C4-2B (cell line): ENCODE data around the gene AGAP1.

Experiments
- H3K27ac ChIP-seq: fragments of 450-650 bp; 2 replicates; pipeline ENCODE4 v1.5.1; 2017
- ZFX ChIP-seq: fragments of 450-650 bp; IDR thresholded peaks from 2 replicates; pipeline ENCODE4 v1.6.1; 2017
- TF ChIP-seq, protein P1 (sequence below): fragments of 450-650 bp; conservative IDR thresholded peaks from 2 replicates; pipeline ENCODE4 v1.5.1; 2017; ENCODE audit warnings: mild to moderate bottlenecking

AGAP1 gene

DNA sequence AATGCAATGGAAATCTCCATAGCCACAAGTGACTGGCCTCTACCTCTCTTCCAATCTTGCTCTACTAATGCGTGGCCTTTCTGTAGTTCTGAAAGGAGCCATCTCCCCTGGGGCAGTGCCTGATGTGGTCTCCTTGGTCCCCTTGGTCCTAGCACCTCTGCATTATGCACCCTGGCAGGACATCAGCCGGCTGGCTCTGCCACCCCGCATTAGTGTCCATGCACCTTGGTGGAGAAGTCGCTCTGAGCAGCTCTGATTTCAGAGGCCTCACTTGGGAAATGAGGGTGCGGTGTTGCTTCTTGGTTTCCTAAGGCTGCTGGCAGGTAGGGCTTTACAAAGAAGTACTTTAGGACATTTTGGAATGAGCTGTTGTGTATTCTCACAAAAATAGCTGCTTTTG, 356.4 kb downstream of the AGAP1 start:
- TF ChIP-seq, protein P1, sequence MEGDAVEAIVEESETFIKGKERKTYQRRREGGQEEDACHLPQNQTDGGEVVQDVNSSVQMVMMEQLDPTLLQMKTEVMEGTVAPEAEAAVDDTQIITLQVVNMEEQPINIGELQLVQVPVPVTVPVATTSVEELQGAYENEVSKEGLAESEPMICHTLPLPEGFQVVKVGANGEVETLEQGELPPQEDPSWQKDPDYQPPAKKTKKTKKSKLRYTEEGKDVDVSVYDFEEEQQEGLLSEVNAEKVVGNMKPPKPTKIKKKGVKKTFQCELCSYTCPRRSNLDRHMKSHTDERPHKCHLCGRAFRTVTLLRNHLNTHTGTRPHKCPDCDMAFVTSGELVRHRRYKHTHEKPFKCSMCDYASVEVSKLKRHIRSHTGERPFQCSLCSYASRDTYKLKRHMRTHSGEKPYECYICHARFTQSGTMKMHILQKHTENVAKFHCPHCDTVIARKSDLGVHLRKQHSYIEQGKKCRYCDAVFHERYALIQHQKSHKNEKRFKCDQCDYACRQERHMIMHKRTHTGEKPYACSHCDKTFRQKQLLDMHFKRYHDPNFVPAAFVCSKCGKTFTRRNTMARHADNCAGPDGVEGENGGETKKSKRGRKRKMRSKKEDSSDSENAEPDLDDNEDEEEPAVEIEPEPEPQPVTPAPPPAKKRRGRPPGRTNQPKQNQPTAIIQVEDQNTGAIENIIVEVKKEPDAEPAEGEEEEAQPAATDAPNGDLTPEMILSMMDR, result no peak
- no peak for TF ChIP-seq ZFX
- H3K27ac ChIP-seq, result no peak overlapping the region

DNA sequence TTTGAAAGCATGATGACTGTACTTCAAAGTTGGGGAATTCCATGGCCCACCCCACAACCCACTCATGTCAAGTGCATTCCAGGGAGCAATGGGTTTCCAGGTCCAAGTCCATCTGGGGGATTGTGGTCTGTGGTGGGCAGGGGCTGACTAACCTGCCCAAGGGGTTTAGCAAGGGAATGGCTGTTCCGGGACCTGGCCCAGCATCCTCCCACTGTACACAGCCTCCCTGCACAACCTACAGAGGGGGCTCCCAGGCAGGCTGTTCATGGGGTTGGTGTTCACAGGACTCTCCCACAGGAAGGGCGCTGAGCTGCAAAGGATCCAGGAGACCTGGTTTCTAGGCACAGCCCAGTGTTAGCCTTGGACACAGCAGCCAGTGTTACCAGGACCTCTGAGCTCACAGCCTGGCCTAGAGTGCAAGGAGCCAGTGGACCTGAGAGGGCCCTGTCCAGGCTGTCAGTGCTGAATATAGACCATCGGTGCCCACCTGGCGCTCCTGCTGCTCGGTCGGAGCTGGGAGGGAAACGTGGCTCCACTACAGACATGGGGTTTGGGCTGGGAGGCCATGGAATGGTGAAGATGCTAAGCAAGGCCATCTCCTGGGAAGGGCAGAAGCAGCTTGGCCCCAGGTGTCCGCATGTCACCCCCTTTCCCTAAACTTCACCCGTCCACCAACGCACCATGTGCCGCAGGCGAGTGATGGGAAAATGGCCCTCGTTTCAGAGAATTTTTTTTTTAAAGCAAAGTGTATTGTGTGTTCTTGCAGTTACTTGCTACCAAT, 357.1 kb downstream of the AGAP1 start:
- TF ChIP-seq, protein P1, result no peak
- TF ChIP-seq ZFX, result no peak
- no peak overlapping the region for H3K27ac ChIP-seq

DNA sequence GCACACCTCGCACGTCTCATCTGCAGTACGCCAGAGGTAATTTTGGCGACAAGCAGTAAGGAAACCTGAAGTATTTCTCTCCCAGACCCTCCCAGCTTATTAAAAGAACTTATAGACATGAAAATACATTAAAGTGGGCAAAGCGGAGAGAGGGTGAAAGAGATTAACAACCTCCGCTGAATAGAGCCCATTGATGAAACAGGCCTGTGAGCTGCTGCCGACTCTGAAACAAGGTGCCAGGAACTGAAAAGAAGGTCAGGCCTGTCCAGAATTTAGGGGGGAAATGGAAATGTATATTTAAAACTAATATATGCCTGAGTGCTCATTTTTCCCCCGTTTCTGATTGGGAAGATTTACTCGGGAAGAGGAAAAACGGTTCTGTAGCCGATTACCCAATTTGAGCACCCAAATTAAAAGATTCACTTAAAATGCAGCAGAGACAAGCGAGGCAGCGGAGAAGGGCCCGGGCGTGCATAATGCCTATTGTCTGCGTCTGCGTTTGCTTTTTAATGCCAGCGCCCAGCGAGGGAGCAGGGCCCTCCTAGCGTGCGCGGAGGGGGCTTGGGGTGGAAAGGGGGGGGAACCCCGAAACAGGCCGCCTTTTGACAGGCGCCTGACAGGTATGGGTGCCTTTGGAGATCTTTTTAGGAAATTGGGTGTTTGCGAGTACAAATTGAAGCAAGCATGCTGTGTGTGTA, 358.1 kb downstream of the AGAP1 start:
- H3K27ac ChIP-seq, result no peak overlapping the region
- no peak for TF ChIP-seq ZFX
- TF ChIP-seq, protein P1, result no peak

DNA sequence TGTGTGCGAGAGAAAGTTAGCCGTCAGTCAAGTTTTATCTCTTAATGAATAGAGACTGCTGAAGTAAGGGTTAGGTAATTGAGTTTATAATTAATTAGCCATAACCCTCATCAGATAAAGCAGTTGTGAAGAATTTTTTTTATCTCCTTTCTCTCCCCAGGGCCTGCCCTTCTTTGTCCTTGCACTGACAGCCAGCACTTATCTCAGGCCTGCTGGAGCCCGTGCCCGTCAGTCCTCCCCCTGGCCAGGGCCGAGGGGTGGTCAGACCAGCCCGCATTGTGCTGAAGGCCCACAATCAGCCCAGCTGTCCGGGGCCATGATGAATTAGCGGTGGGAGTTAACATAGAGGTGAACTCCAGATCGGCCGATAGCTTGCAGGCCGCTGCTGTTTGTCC, 358.7 kb downstream of the AGAP1 start:
- no peak overlapping the region for H3K27ac ChIP-seq

DNA sequence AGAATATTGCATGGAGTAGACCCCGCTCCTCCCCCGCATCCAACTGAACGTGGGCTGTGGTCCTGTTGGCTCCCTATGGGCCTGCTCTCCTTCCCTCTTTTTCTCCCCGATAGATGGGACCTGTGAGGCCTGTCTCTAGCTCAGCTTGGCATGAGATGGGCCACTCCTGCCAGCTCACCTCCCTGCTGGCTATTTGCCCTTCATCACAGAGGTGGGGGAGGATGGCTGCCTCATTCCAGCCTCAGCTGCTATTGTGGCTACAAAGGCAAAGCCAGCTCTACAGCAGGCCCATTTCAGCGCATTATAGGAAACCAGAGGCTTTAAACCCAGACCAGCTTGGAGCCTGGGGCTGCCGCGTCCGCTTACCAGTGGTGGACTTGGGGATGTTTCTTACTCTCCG, 360.4 kb downstream of the AGAP1 start:
- TF ChIP-seq ZFX, result no peak
- no peak overlapping the region for H3K27ac ChIP-seq

More for the DNA sequence above, 358.7 kb downstream of the AGAP1 start:
- TF ChIP-seq, protein P1, result no peak
- TF ChIP-seq ZFX, result no peak

DNA sequence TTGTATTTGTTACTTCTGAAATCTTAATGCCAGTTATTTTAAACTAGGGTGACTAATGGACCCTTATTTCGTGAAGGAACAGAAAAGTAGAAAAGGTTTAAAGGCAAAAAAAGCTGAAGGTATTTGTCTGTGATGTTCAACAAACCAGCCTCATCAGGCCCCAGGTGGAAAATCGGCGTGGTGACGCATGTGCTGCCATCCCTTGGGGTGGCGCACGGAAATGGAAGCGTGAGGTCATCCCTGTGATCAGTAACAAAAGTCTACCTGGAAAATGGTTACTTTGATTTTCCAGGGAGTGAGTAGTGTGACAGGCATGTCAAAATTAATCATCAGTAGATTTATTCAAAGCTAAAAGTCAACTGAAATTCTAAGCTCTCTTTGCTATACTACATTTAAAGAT, 361.2 kb downstream of the AGAP1 start:
- TF ChIP-seq, protein P1, result no peak
- no peak for TF ChIP-seq ZFX
- no peak overlapping the region for H3K27ac ChIP-seq

DNA sequence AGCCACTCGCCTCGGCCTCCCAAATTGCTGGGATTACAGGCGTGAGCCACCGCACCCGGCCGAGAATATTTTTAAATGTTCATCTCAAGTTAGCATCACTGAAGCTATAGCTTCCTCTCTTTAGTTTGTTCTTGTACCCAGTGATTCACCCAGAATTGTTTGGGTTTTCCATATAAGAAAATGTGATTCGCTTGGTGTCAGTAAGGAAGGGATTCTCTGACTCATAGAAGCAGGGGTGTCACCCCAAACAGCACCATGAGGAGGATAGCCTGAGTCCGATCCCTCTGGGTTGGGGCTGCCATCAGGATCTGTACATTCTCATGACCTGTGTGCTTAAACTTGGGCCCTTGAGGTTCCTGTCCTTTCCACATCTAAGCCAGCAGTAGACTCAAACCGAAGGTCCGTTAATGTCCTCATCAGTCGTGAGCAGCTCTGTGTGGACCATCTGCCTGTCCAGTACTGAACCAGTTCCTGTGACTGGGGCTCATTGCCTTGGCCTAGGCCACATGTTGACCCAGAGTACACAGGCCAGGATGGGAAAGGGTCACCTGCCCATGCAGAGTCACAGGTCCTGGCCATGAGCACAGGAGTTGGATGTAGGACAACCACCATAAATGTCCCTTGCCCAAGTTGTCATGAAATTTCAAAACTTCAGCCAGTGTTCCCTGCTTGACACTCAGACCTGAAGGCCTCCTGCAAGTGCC, 362.5 kb downstream of the AGAP1 start:
- no peak for TF ChIP-seq ZFX
- TF ChIP-seq, protein P1, result no peak
- H3K27ac ChIP-seq, result no peak overlapping the region
